OCI-LY7 (cell line): Measurements from ENCODE around the gene PARD6A. TPM values are rescaled to one million over a fixed set of nuclear protein-coding genes. Genes with fewer than 3 reads are reported as not detected.
"Not testable (repeated sequence)": the region's sequence is repeated elsewhere in the genome, so short reads cannot be mapped to it uniquely, and the experiment has no call there.

ENCODE experiments used
- BruUV-seq: library from RNA; stranded (reverse); fragments of 400-500 nt; replicated peaks from 2 replicates; lab custom pipeline; 2021; lab: Mats Ljungman, UMichigan
- CTCF ChIA-PET: fragments of 300-600 bp; sonication (Branson Sonifier 250); formaldehyde crosslinking; loops from one replicate; lab custom pipeline; 2022; ENCODE audit warnings: antibody characterized with exemption; ENCODE audit not compliant: unreplicated experiment; lab: Charles Lee
- POLR2A ChIA-PET: fragments of 300-600 bp; sonication (Branson Sonifier 250); formaldehyde crosslinking; loops from one replicate; lab custom pipeline; 2022; ENCODE audit warnings: antibody characterized with exemption; lab: Charles Lee
- DNase-seq: peaks from one replicate; pipeline ENCODE4 v3.0.0-alpha.2; 2015; ENCODE audit warnings: low spot score
- H2AFZ ChIP-seq: fragments of 200-600 bp; sonication (generic), shearing (Covaris generic); 2 replicates; pipeline ENCODE4 v1.6.1; 2014; ENCODE audit warnings: mild to moderate bottlenecking, antibody characterized with exemption, low read length, moderate library complexity
- H3K27ac ChIP-seq: fragments of 200-600 bp; sonication (generic); 2 replicates; pipeline ENCODE4 v1.5.1; 2014; ENCODE audit warnings: mixed run types, low read depth, mild to moderate bottlenecking, moderate library complexity, low read length, inconsistent platforms; ENCODE audit not compliant: poor library complexity, severe bottlenecking
- H3K36me3 ChIP-seq: fragments of 200-600 bp; sonication (generic); 2 replicates; pipeline ENCODE4 v1.6.1; 2014; ENCODE audit warnings: mild to moderate bottlenecking, antibody characterized with exemption, low read length, moderate library complexity, mixed read lengths; ENCODE audit not compliant: insufficient read depth
- H3K4me1 ChIP-seq: fragments of 200-600 bp; sonication (generic); 2 replicates; pipeline ENCODE4 v1.5.1; 2014; ENCODE audit warnings: mild to moderate bottlenecking, low read length; ENCODE audit not compliant: insufficient read depth, poor library complexity, severe bottlenecking
- H3K4me2 ChIP-seq: fragments of 200-600 bp; sonication (generic); 2 replicates; pipeline ENCODE4 v1.6.1; 2014; ENCODE audit warnings: mild to moderate bottlenecking, low read length
- H3K4me3 ChIP-seq: fragments of 200-600 bp; sonication (generic); 2 replicates; pipeline ENCODE4 v1.5.1; 2014; ENCODE audit warnings: mild to moderate bottlenecking, low read depth, low read length; ENCODE audit not compliant: poor library complexity, severe bottlenecking
- H3K79me2 ChIP-seq: fragments of 200-600 bp; sonication (generic); 2 replicates; pipeline ENCODE4 v1.6.1; 2016; ENCODE audit warnings: low read depth, mild to moderate bottlenecking, low read length, moderate library complexity, mixed read lengths; ENCODE audit not compliant: insufficient read depth
- H3K9me2 ChIP-seq: fragments of 200-600 bp; sonication (generic); 2 replicates; pipeline ENCODE4 v1.6.1; 2016; ENCODE audit warnings: mild to moderate bottlenecking, low read length, mixed read lengths; ENCODE audit not compliant: insufficient read depth
- H3K9me3 ChIP-seq: fragments of 200-600 bp; sonication (generic); 2 replicates; pipeline ENCODE4 v1.6.1; 2014; ENCODE audit warnings: mild to moderate bottlenecking, mixed run types, low read length, mixed read lengths
- H4K20me1 ChIP-seq: fragments of 200-600 bp; sonication (generic); 2 replicates; pipeline ENCODE4 v1.6.1; 2014; ENCODE audit warnings: mild to moderate bottlenecking, antibody characterized with exemption, low read length, moderate library complexity, mixed read lengths; ENCODE audit not compliant: insufficient read depth
- EZH2phosphoT487 ChIP-seq: fragments of 200-600 bp; sonication (generic); IDR thresholded peaks from 2 replicates; pipeline ENCODE4 v1.6.1; 2018; ENCODE audit warnings: low read depth, borderline replicate concordance, mild to moderate bottlenecking, mixed run types, antibody characterized with exemption, low read length, moderate library complexity, mixed read lengths
- intact Hi-C: fragments of 100-400 bp; cut with micrococcal nuclease; formaldehyde crosslinking; loops from one replicate; pipeline ENCODE4 v1.10.0; 2022; ENCODE audit not compliant: unreplicated experiment
- total RNA-seq, 2 experiments: library from RNA; depleted of rRNA in 1 of 2; stranded (reverse); fragments of >200 nt in 1 of 2; shearing (Covaris generic) in 1 of 2; gene quantifications; 2 replicates each; pipeline ENCODE4 v1.2.3, GENCODE V29; 2014 to 2022
- TF ChIP-seq, protein P1 (sequence below): fragments of 200-600 bp; sonication (generic); conservative IDR thresholded peaks from 2 replicates; pipeline ENCODE4 v1.5.1; 2014; ENCODE audit warnings: mild to moderate bottlenecking, antibody characterized with exemption, low read length, moderate library complexity, mixed read lengths

PARD6A gene
- total RNA-seq, 2 experiments from 2014 or later = 14.0 to 23.3 TPM

GRCh38 chr16:67683767-67684166 is 23.0 kb downstream of the PARD6A start:
- Histone ChIP-seq H4K20me1 (no peaks in the 10 kb centered on the region), H3K4me2 (no peak overlapping the region), H3K4me3 (no peak overlapping the region), H3K9me3 (no peaks in the 10 kb centered on the region), H3K79me2 (no peaks in the 10 kb centered on the region), H3K27ac (no peak overlapping the region), H3K36me3 (peaks cover 21% of the 10 kb centered on the region), H3K9me2 (no peaks in the 10 kb centered on the region), H2AFZ (no peak overlapping the region), H3K4me1 (peaks cover 14% of the 10 kb centered on the region)
- TF ChIP-seq EZH2phosphoT487 = no peak
- TF ChIP-seq, protein P1, sequence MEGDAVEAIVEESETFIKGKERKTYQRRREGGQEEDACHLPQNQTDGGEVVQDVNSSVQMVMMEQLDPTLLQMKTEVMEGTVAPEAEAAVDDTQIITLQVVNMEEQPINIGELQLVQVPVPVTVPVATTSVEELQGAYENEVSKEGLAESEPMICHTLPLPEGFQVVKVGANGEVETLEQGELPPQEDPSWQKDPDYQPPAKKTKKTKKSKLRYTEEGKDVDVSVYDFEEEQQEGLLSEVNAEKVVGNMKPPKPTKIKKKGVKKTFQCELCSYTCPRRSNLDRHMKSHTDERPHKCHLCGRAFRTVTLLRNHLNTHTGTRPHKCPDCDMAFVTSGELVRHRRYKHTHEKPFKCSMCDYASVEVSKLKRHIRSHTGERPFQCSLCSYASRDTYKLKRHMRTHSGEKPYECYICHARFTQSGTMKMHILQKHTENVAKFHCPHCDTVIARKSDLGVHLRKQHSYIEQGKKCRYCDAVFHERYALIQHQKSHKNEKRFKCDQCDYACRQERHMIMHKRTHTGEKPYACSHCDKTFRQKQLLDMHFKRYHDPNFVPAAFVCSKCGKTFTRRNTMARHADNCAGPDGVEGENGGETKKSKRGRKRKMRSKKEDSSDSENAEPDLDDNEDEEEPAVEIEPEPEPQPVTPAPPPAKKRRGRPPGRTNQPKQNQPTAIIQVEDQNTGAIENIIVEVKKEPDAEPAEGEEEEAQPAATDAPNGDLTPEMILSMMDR = no peak
- BruUV-seq = no TSS peak
- POLR2A ChIA-PET = interaction anchor here (0.6 kb wide), 1 partner anchor 1469 kb away, joined by 4 read pairs; no protein-coding TSS in a partner anchor
- intact Hi-C loops = no loop called here
- no peak for DNase-seq
- CTCF ChIA-PET = no interaction called here

GRCh38 chr16:67685388-67686112 is 24.8 kb downstream of the PARD6A start:
- Histone ChIP-seq H3K27ac (no peak overlapping the region), H3K4me1 (peaks cover 14% of the 10 kb centered on the region), H3K4me3 (no peak overlapping the region), H3K4me2 (no peak overlapping the region), H2AFZ (no peak overlapping the region), H4K20me1 (no peaks in the 10 kb centered on the region), H3K9me2 (no peaks in the 10 kb centered on the region), H3K79me2 (no peaks in the 10 kb centered on the region), H3K9me3 (no peaks in the 10 kb centered on the region), H3K36me3 (peaks cover 21% of the 10 kb centered on the region)
- CTCF ChIA-PET = no interaction called here
- intact Hi-C loops = no loop called here
- POLR2A ChIA-PET = interaction anchor here (1.1 to 1.3 kb wide), 2 partner anchors 131 to 159 kb away, joined by 3 read pairs; no protein-coding TSS in a partner anchor
- DNase-seq = peak; percentile 67
- no peak for TF ChIP-seq EZH2phosphoT487
- TF ChIP-seq, protein P1 = no peak
- BruUV-seq = no TSS peak

DNA sequence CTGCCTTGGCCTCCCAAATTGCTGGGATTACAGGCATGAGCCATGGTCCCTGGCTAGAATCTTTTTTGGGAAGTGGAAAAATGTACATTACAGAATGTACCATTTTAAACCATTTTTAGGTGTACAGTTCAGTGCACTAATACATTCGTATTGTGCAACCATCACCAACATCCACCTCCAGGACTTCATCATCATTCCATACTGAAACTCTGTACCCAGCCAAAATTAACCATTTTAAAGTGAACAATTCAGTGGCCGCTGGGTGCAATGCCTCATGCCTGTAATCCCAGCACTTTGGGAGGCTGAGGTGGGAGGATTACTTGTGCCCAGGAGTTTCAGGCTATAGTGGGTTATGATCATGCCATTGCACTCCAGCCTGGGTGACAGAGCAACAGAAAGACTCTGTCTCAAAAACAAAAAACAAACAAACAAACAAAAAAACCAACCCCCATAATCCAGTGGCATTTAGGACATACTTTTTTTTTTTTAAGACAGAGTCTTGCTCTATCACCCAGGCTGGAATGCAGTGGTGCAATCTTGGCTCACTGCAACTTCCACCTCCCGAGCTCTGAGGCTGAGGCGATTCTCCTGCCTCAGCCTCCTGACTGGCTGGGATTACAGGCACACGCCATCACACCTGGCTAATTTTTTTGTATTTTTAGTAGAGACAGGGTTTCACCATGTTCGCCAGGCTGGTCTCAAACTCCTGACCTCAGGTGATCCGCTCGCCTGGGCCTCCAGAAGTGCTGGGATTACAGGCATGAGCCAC is 32.9 kb downstream of the PARD6A start:
- H4K20me1 ChIP-seq, CTCF ChIA-PET, H3K4me3 ChIP-seq, H3K9me3 ChIP-seq, DNase-seq, BruUV-seq, H3K9me2 ChIP-seq, H3K79me2 ChIP-seq, intact Hi-C loops, H2AFZ ChIP-seq, H3K27ac ChIP-seq: not testable (repeated sequence)
- Histone ChIP-seq H3K4me1 (peaks cover 16% of the 10 kb centered on the region), H3K4me2 (peak overlapping the region; percentile 52), H3K36me3 (peaks cover 10% of the 10 kb centered on the region; the same call in 1 of the 2 replicates)
- POLR2A ChIA-PET = interaction anchor here (0.6 to 1.9 kb wide), 3 partner anchors 16 to 102 kb away, joined by 3 to 5 read pairs (median 5); partner anchors contain the start of gene GFOD2
